AML-193 (cell line): ENCODE measurements around the gene DEGS2.

Source experiments
- DNase-seq, 2 experiments: peaks; one replicate each; lab custom pipeline; 2025; lab: John Stamatoyannopoulos, UW

Gene DEGS2

GRCh38 chr14:100148837-100149731 lies 10.4 kb downstream of the DEGS2 start:
- DNase-seq, result no peak

- DNase-seq, result no peak
Observed at GRCh38 chr14:100147691-100148464, 11.6 kb downstream of the DEGS2 start.

DNA sequence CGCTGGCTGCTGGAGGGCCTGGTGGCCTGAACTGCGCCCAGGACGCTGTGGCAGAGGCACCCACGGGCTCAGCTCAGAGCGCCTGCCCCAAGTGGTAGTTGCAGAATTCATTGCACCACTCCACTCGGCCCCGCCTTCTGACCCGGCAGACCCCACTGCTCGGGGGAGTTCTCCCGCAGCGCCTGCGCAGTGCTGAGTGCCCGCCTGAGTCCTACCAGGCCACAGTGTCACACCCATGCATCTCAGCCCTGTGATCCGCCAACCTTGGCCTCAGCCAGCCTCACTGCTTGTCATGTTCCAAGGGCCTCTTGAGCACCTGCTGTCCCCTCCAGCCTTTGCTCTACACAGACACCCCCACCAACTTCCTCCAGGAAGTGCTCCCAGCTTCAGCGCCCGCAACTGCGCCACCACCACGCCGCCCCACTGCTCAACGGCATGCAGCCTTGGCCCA lies 12.2 kb downstream of the DEGS2 start:
- no peak for DNase-seq

DNA sequence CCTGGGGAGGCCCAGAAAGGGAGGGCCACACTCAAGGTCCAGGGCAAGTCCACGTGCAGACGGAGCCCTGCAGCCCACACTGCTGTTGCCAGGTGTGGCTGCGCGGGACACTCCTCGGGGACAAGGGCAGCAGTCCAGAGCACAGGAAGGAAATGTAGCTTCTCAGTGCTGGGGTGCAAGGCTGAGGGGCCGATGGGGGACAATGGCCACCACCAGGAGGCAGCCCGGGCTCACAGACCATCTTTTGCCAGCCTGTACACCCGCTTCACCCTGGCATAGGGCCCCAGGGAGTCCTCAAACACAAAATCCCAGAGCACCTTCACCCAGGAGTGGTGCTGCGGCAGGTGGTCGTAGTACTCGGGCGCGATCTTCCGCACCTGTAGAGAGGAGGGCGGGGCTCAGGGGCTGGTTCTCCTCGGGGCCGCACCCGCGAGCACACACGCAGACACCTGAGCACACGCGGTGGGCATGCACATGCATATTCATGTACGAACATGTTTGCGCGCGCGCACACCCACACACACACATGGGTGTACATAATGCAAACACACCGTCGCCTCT lies 12.8 kb downstream of the DEGS2 start:
- DNase-seq, result no peak

DNA sequence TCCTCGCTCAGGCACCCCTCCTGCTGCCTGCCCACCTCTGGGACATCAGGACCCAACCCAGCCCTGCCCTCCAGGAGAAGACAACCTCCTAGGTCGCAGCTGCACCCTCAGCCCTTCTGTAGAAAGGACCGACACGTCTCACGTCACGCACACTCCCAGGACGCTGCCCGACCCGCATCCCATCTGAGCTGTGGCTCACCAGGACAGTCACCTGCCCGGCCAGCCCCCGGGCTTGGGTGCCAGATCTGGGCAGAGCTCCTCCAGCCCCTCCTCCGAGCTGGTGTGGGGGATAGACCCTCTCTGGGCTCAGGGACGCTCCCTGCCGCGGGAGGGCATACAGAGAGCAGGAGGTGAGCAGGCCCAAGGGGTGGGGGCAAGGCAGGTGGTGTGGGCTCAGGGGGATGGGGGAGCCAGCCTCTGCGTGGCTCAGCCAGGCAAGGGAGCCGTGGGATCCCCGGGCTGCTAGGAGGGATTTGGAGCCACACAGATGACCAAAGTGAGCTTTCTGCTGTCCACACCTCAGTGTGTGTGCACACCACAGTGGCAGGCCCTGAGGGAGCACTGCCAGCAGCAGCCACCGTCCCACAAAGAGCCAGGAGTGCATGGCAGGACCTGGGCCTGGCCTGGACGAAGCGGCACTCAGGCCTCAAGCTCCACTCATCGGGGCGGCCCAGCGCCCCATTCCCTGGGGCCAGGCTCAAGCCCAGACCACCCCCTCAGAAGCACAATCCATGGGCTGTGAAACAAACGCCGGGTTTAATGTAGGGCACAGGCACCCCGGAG lies 13.6 kb downstream of the DEGS2 start:
- no peak for DNase-seq

DNA sequence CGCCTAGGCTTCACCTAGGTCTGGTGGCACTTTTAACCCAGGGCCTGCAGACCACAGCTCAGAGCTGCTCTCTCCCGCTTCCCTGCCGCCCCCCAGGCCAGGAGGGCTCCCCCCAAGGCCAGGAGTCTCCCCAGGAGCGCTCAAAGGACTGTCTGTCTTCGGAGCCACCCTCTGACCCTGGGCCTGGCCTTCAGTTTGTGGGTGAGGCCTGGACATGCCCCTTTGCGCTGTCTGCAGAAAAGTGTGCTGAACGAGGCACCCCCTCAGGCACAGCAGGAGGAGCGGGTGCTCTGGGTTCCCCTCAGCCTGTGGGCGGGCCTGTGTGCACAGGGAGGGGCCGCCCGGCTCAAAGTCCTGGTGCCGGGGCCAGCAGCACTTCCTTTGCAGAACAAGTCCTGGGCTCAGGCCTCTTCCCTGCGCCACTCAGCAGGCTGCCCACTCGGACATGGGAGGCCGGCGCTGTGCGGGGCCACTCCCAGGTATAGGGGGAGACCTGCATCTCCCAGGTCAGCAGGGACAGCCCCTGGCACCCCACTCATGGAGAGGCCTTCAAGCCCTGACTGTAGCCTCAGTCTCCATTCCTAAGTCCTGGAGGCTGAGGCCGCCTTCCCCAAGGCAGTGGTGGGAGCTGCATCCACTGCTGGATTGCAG lies 14.3 kb downstream of the DEGS2 start:
- no peak for DNase-seq

DNA sequence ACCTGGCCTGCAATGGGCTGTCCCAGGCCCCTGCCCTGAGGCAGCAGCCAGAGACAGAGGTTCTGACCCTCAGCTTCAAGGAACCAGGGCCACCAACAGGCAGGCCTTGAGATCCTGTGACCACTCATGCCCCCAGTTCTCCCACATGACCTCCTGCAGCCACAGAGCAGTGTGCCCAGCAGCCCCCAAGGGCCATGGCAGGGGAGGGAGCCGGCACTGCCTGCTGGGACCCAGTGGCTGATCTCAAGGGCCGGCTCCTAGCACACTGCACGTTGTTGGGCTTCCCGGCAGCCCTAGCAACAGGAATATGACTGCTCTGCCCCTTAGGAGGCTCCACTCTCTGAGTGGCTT lies 14.8 kb downstream of the DEGS2 start:
- DNase-seq, result no peak

DNA sequence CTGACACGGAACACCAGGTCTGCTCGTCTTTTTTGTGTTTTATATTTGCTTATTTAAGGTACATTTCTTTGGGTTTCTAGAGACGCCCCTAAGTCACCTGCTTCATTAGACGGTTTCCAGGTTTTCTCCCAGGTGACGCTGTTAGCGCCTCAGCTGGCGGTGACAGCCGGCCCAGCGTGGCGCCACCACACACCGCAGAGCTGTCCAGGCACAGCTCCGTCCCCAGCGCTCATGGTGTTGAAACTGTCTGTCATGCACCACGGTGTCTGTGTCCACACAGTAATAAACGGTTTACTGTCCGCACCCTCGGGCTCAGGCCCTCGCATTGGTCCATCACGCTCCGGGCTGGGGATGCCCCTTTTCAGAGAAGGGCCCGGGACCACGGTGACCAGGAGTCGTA lies 15.5 kb downstream of the DEGS2 start:
- no peak for DNase-seq

DNA sequence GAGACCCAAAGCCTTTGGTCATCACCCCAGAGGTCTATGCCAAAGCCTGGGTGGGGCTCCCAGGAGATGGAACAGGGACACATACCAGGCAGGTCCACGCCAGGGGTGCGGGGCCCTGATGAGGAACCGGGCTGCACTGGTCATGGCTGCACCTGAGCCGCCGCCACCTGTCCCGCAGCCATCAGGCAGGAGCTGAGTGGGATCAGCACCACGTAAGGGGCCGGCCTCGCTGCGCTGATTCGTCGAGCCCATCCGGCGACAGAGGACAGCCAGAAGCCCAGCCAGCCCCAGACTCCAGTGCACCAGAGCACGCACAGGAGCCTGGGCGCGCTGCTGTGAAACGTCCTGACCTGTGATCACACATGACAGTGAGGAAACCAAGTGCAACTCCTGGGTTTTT lies 15.9 kb downstream of the DEGS2 start:
- no peak for DNase-seq

- no peak for DNase-seq
Observed at GRCh38 chr14:100142073-100143040, 17.1 kb downstream of the DEGS2 start.

- no peak for DNase-seq
Observed at GRCh38 chr14:100141098-100141497, 18.3 kb downstream of the DEGS2 start.

GRCh38 chr14:100140452-100141078 lies 18.9 kb downstream of the DEGS2 start:
- no peak for DNase-seq

GRCh38 chr14:100138955-100139354 lies 20.5 kb downstream of the DEGS2 start:
- no peak for DNase-seq

DNA sequence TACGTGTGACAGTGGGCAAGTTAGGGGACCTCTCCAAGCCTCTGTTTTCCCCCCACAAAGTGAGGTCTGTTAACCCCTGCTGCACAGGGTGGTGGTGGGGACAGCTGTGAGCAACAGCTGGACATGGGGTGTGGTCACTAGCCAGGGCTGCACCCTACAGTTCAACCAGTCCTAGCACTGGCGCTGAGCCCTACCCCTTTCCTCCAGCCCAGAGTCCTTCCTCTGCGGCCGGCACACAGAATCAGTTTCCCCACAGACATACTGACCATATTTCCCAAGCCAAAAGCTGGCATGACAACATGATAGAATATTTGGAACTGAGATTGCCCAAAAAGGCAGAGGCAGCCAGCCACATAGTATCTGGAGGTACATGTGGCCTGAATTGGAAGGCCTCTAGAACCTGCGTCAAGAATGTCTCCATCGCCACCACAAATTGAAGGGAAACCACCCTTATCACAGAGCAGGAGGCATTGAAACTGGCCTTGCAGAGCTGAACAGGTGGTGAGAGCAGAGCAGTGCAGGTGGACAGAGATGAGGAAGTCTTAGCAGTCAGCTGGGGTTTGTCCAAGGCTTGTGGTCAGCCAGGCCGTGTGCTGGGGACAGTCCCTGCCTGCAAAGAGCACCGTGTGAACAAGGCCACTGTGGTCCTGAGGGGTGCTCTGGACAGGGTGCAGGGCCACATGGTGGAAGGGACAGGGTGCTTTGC lies 21.2 kb downstream of the DEGS2 start:
- no peak for DNase-seq

GRCh38 chr14:100137173-100137572 lies 22.3 kb downstream of the DEGS2 start:
- no peak for DNase-seq

- no peak for DNase-seq
Observed at GRCh38 chr14:100135784-100136183, 23.7 kb downstream of the DEGS2 start.

DNA sequence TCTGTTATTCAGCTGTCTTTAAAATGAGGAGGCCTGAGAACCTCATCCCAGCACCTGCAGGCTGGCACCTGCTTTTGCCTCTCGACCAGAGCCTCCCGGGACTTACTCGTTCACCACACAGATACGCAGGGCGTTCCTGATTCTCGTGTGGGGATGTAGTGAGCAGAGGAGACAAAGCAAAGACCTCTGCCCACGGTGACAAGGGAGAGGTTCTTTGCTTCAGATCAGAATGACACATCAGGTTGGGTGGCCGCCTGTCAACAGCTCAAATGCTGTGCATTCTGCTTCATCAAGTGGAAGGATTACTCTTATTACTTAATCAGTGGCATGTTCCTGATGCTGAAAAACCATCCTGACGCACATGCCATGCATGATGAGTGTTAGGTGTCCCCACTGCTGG lies 24.4 kb downstream of the DEGS2 start:
- no peak for DNase-seq

- DNase-seq, result no peak
Observed at GRCh38 chr14:100134586-100134985, 24.9 kb downstream of the DEGS2 start.

- DNase-seq, result no peak
Observed at GRCh38 chr14:100132903-100133510, 26.4 kb downstream of the DEGS2 start.
